Subcutaneous abdominal adipose tissue (tissue), 5 donors: ENCODE data around the gene POGLUT3.

Source experiments
- H3K27ac ChIP-seq: one replicate; pipeline ENCODE4 v1.7.0; 2013; ENCODE audit warnings: low read depth, mild to moderate bottlenecking, inconsistent platforms, low read length, moderate library complexity
- H3K27me3 ChIP-seq, 5 donors: one replicate each; pipeline ENCODE4 v1.7.0; 2013; ENCODE audit warnings: low read length in 5 of 5, inconsistent platforms in 1 of 5; ENCODE audit not compliant: control insufficient read depth in 5 of 5, insufficient read depth in 4 of 5
- H3K36me3 ChIP-seq, 5 donors: one replicate each; pipeline ENCODE4 v1.7.0; 2013; ENCODE audit warnings: low read length in 5 of 5; ENCODE audit not compliant: control insufficient read depth in 5 of 5, insufficient read depth in 5 of 5
- H3K4me1 ChIP-seq, 5 donors: one replicate each; pipeline ENCODE4 v1.7.0; 2013; ENCODE audit warnings: low read length in 5 of 5, mild to moderate bottlenecking in 3 of 5, moderate library complexity in 1 of 5; ENCODE audit not compliant: control insufficient read depth in 5 of 5, insufficient read depth in 5 of 5
- H3K4me3 ChIP-seq, 5 donors: one replicate each; pipeline ENCODE4 v1.7.0; 2013; ENCODE audit warnings: low read length in 5 of 5, low read depth in 1 of 5
- H3K9ac ChIP-seq, 5 donors: one replicate each; pipeline ENCODE4 v1.7.0; 2013; ENCODE audit warnings: low read length in 5 of 5, mild to moderate bottlenecking in 4 of 5, moderate library complexity in 3 of 5
- H3K9me3 ChIP-seq, 5 donors: one replicate each; pipeline ENCODE4 v1.7.0; 2013; ENCODE audit warnings: low read length in 5 of 5; ENCODE audit not compliant: control insufficient read depth in 5 of 5
- donor health status: healthy.
- donor health status: healthy.
- donor health status: healthy.
- donor health status: healthy.
- donor health status: healthy.

POGLUT3 gene

DNA sequence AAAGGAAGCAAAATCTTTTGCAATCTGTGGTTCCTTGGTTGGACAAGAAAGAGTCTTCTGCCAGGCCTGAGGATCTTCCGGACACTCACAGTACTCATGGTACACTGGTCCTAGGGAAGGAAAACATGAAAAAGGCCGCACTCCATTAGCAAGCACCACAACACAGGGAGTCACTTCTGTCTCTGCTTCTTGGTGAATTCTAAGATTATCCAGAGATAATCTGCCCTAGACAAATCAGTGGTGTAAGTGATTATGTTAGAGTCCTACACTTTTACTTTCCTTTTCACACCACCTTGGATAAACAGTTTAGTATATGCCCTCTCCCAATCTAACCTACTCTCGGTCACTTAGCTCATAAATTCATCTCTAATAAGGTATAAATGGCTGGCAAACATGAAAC lies 11.9 kb downstream of the POGLUT3 start:
- Histone ChIP-seq H3K9me3 (no peaks in the 10 kb centered on the region), H3K36me3 (peaks cover 21 to 65% (median 41%) of the 10 kb centered on the region in 5 donors), H3K27me3 (no peaks in the 10 kb centered on the region), H3K4me1 (no peaks in the 10 kb centered on the region), H3K9ac (no peak overlapping the region), H3K27ac (no peak overlapping the region), H3K4me3 (no peak overlapping the region)

DNA sequence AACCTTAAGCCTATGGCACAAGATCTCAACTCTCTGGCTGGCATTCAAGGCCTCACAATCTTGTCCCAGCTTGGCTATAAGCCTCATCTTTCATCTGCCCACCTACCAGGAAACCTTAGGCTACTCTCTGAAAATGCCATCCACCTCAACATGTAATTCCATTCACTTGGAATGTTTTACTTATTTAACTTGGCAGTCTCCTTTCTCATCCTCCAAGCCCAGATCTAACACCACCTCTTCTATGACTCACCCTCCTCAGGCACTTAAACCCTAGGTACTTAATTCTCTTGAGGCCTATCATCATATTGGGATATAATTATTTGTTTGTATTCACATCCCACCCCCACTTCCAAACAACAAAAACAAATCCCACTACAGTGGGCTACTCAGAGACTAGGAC lies 15.0 kb downstream of the POGLUT3 start:
- peaks cover 15 to 65% (median 39%) of the 10 kb centered on the region in 5 donors for H3K36me3 ChIP-seq
- H3K27ac ChIP-seq = no peak overlapping the region
- H3K4me3 ChIP-seq = no peak overlapping the region
- H3K9me3 ChIP-seq = no peaks in the 10 kb centered on the region
- no peaks in the 10 kb centered on the region for H3K27me3 ChIP-seq
- H3K4me1 ChIP-seq = no peaks in the 10 kb centered on the region
- no peak overlapping the region for H3K9ac ChIP-seq

GRCh38 chr11:108474664-108475463 lies 23.3 kb downstream of the POGLUT3 start:
- H3K36me3 ChIP-seq = peaks cover 12 to 46% (median 23%) of the 10 kb centered on the region in 5 donors
- H3K9ac ChIP-seq = no peak overlapping the region
- no peaks in the 10 kb centered on the region for H3K27me3 ChIP-seq
- no peaks in the 10 kb centered on the region for H3K9me3 ChIP-seq
- no peaks in the 10 kb centered on the region for H3K4me1 ChIP-seq
- H3K27ac ChIP-seq = no peak overlapping the region
- H3K4me3 ChIP-seq = no peak overlapping the region

DNA sequence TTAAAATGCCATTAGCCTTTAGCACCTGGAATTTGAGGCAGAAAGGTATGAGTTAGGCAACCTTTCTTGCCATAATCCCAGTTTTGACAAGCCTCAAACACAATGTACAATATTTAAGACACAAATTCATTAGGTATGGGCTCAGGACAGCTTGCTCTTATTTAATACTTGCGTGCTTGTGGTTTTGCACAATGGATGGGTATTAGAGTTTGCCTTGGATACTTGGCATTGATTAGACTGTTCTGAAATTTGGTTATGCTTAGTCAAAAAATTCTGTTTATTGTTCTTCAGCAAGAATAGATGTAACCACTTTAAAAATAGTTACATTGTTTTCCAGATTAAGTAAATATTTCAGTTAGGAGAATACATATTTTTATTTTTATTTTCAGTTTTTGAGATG lies 25.5 kb downstream of the POGLUT3 start:
- Histone ChIP-seq H3K4me3 (no peak overlapping the region), H3K27ac (no peak overlapping the region), H3K9ac (no peak overlapping the region), H3K36me3 (peaks cover 12 to 34% (median 20%) of the 10 kb centered on the region in 5 donors), H3K9me3 (no peaks in the 10 kb centered on the region), H3K27me3 (no peaks in the 10 kb centered on the region), H3K4me1 (peaks cover 0 to 6% (median 3%) of the 10 kb centered on the region in 5 donors)

DNA sequence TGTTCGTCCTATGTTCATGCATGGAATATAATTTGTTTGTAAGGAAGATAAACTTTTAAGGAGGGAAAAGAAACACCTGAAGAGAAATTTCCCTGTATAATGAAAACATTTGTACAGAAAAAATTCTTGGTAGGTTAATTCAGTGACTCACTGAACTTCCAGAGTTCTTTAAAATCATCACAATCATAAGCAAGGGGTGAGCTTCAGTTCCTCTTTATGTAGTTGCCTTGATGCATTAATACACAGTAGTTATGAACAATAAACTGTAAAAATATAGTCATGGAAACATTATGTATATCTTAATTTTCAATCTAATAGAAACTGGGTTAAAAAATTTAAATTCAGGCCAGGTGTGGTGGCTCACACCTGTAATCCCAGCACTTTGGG lies 29.7 kb downstream of the POGLUT3 start:
- peaks cover 0 to 13% (median 12%) of the 10 kb centered on the region in 5 donors for H3K4me1 ChIP-seq
- no peaks in the 10 kb centered on the region for H3K27me3 ChIP-seq
- H3K4me3 ChIP-seq = no peak overlapping the region
- peaks cover 0 to 3% (median 2%) of the 10 kb centered on the region in 5 donors for H3K36me3 ChIP-seq
- H3K9ac ChIP-seq = no peak overlapping the region
- H3K27ac ChIP-seq = no peak overlapping the region
- no peaks in the 10 kb centered on the region for H3K9me3 ChIP-seq

DNA sequence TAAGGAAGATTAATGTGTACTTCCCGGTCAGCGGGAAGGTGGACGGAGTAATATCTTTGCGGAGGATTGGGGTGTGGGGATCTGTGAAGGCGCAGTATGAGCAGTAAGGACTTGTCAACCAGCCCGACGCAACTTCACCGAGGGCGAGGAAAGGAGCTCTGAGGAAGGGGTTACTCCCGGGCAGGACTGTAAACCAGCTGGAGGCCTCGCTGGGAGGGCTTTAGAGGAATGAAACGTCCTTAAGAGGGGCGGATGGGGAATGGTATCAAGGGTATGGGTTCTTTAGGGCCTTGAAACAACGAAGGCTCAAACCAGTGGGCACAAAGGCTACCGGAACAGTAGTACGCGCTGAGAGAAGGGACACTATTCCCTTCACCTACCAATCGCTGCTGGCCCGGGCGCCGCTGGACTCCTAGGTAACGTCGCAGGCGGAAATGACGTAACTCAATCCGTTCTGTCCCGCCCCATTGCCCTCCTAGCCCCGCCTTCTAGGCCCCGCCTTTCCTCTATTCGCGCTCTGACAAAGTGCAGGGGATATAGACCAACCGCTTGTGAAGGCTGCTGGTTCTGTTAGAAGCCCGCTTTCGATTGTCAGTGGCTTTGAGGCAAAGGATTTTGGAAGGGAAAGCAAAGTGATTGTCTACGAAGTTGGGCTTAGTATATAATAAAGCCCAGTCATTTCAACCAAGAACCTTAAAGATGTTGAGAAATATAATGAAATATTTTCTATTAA lies 30.9 kb downstream of the POGLUT3 start, which contains the start of gene C11orf65:
Gene C11orf65 (minus strand): TSS at position 439 of the 733 bp plus-strand sequence. CDS start 5,970 bp downstream, outside the sequence.
- peaks cover 0 to 13% (median 12%) of the 10 kb centered on the region in 5 donors for H3K4me1 ChIP-seq
- peak within 1 kb of the TSS; percentile 98 for H3K27ac ChIP-seq
- peak within 1 kb of the TSS; percentile 76 to 92 (median 86) for H3K4me3 ChIP-seq
- no peaks in the 10 kb centered on the region for H3K36me3 ChIP-seq
- H3K9ac ChIP-seq = peak within 1 kb of the TSS; percentile 84 to 99 (median 96)
- no peaks in the 10 kb centered on the region for H3K27me3 ChIP-seq
- no peaks in the 10 kb centered on the region for H3K9me3 ChIP-seq

GRCh38 chr11:108466405-108466804 lies 31.8 kb downstream of the POGLUT3 start:
- peak overlapping the region; percentile 98 for H3K27ac ChIP-seq
- H3K9ac ChIP-seq = peak overlapping the region; percentile 84 to 99 (median 96)
- peaks cover 0 to 13% (median 12%) of the 10 kb centered on the region in 5 donors for H3K4me1 ChIP-seq
- no peaks in the 10 kb centered on the region for H3K27me3 ChIP-seq
- no peaks in the 10 kb centered on the region for H3K9me3 ChIP-seq
- H3K36me3 ChIP-seq = no peaks in the 10 kb centered on the region
- peak overlapping the region; percentile 76 to 92 (median 86) for H3K4me3 ChIP-seq

- Histone ChIP-seq H3K27me3 (no peaks in the 10 kb centered on the region), H3K27ac (no peak overlapping the region), H3K36me3 (no peaks in the 10 kb centered on the region), H3K4me1 (no peaks in the 10 kb centered on the region), H3K9me3 (peaks cover 0 to 11% (median 5%) of the 10 kb centered on the region in 5 donors), H3K9ac (no peak overlapping the region), H3K4me3 (no peak overlapping the region)
These were observed 44.9 kb downstream of the POGLUT3 start for GRCh38 chr11:108453207-108453835.
